ENCODE data around the gene DNAH11. TPM values are rescaled to one million over a fixed set of nuclear protein-coding genes. Genes with fewer than 3 reads are reported as not detected.

The DNAH11 gene
- total RNA-seq, 1 donor from 2014 or later = 0.03 TPM

DNA sequence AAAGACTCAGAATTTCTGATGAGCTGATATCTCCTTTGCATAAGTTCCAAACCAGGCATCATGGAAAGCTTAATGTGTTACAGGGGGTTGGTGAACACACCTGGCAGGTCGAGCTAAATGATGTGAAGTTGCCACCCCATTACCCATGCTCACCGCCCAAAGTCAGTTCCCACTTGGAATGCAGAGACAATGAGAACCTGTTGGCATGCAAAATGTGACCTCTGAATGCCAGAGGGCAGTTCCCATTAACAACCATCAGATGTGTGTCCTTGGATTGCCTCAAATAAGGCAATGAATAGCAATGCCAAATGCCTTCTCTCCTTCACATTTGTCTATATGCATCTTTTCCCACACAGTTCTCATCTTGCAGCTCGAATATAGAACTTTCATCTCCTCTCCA lies 212.1 kb downstream of the DNAH11 start:
- DNase-seq = no peak
- ATAC-seq (ENCODE audit: poor library complexity) = no peak
- intact Hi-C loops (cut with DNase I) = no loop called here

DNA sequence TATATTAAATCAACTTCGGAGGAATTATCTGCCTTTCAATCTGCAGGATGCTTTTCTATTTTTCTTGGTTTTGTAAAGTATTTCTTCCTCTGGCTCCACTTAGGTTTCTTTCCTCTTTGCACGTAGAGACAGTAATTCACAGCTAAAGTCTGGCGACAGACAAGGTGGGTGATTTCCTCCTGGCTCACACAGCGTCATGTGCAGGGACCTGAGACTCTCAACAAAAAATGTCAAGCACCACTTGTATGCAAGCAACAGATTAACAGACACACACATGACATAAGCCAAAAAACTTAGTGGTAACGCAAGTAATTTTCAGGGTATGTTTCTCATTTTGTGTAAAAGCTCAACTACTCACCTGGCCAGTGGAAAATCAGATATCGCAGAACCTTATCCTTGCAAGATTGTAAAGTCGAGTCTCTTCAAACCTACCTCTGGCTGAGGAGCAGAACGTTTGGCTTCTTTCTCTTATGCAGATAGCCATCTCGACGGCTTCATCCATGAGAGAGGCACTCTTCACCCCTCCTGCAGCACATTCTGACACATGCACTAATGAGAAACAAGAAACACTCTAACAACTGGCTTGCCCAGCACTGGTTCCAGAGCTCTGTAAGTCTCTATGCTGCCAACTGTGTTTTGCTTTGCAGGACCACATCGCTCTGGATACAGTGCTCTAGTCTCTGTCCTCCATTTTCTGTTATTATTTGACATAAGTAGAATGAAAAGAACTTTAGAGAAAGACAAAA lies 214.9 kb downstream of the DNAH11 start:
- intact Hi-C loops (cut with DNase I) = no loop called here
- no peak for DNase-seq
- no peak for ATAC-seq (ENCODE audit: poor library complexity)

DNA sequence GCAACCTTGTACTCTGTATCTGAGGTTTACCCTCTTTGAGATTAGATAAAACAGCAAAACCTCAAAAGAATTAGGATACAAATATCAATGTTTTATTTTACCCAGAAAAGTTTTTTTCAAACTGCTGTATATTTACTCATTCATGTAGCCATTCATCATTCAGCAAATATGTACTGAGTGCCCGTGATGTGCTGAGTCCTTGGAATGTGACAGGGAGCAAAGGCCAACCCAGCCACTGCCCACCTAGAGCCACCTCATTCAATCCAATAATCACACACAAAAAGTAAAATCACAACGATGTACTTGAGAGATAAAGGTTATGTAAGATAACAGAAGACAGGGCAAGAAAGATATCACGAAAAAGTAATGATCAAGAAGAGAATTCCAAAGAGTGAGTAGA lies 215.4 kb downstream of the DNAH11 start:
- intact Hi-C loops (cut with DNase I) = no loop called here
- no peak for ATAC-seq (ENCODE audit: poor library complexity)

GRCh38 chr7:21762469-21762868 lies 219.6 kb downstream of the DNAH11 start:
- intact Hi-C loops (cut with DNase I) = no loop called here
- ATAC-seq (ENCODE audit: poor library complexity) = no peak
- DNase-seq = no peak

More for the DNA sequence above, 215.4 kb downstream of the DNAH11 start:
- DNase-seq = no peak

- ATAC-seq (ENCODE audit: poor library complexity) = no peak
- intact Hi-C loops (cut with DNase I) = no loop called here
These were observed 221.0 kb downstream of the DNAH11 start for GRCh38 chr7:21763818-21764217.

DNA sequence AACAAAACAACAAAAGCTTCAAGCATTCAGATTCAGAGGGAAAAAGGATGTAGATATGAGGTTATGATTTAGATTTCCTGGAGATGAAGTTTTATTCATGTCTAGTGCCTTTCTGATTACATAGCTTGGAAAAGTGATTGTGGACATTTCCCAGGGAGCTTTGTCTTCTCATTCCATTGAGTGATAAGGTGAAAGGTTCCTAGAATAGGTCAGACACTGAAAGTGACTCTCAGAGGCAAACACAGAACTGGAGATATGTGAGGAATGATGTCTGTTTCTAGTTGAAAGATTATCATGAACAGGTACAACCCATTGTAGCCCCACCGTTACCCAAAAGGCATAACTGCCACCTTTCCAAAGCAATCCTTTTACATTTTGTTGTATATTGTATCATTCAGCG lies 223.4 kb downstream of the DNAH11 start:
- intact Hi-C loops (cut with DNase I) = no loop called here
- DNase-seq (no peak), ATAC-seq (ENCODE audit: poor library complexity) (peak; percentile 63)

More at GRCh38 chr7:21763818-21764217, 221.0 kb downstream of the DNAH11 start:
- DNase-seq = no peak

DNA sequence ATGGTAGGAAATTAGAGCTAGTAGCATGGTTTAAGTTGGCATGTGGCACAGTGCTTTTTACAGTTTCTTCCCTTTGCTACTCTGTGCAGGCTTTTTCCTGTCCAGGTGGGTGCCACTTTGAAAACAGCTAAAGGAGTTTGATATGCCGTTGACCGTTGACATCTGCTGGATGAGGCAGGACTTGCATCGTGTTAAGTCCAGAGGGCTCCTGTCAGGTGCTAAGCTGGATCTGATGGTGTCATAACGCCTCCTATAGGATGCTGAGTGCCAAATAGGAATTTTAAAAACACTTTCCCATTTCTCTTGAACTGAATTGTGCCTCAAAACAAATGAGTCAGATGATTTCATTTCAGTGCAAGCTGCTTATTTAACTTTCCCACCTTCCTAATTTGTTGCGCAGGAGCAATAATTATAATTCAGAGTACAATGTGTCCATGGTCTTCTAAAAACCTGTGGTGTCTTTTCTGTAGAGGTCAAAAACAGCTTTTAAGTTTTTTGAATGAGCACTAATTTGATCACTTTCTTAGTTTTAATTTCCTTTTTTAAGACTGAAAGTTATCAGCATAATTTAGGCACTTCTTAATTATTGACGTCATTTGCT lies 224.6 kb downstream of the DNAH11 start:
- no peak for DNase-seq
- intact Hi-C loops (cut with DNase I) = no loop called here
- ATAC-seq (ENCODE audit: poor library complexity) = peak; percentile 90

DNA sequence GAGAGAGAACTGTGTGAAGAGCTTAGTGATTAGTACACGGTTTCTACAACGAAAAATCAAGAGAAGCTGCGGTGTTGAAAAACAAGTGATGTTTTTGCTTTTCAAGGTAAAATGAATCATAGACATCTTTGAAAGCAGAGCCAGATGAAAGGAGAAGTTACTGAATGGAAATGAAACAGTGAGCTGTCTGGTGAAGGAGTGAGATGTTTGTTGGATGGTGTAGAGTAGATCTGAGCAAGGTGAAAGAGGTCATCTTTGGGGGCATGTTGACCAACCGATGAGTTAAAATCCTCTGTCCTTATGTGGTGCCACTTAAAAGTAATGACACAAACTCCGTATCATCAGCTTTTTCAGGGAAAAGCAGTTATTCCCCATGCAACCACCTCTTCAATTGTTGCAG lies 225.4 kb downstream of the DNAH11 start:
- intact Hi-C loops (cut with DNase I) = no loop called here
- ATAC-seq (ENCODE audit: poor library complexity) (no peak), DNase-seq (no peak)

DNA sequence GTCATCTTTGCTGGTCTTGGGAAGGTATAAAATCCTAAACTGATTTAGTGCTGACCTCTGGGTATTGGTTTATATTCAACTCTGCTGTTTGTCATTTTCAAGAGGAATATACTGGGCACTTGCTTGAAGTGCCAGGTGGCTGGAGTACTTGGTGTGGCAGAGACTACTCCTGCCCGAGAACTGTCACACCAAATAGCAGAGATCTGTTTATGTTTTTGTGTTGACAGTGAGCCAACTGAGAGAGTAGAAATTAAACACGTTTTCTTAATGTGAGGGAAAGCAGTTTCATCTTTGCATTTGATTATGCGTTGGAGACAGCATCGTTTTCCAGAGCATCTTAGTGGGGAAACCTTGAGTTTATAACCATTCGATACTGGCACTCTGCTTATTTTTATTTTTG lies 228.4 kb downstream of the DNAH11 start:
- DNase-seq = no peak
- no peak for ATAC-seq (ENCODE audit: poor library complexity)
- intact Hi-C loops (cut with DNase I) = no loop called here

DNA sequence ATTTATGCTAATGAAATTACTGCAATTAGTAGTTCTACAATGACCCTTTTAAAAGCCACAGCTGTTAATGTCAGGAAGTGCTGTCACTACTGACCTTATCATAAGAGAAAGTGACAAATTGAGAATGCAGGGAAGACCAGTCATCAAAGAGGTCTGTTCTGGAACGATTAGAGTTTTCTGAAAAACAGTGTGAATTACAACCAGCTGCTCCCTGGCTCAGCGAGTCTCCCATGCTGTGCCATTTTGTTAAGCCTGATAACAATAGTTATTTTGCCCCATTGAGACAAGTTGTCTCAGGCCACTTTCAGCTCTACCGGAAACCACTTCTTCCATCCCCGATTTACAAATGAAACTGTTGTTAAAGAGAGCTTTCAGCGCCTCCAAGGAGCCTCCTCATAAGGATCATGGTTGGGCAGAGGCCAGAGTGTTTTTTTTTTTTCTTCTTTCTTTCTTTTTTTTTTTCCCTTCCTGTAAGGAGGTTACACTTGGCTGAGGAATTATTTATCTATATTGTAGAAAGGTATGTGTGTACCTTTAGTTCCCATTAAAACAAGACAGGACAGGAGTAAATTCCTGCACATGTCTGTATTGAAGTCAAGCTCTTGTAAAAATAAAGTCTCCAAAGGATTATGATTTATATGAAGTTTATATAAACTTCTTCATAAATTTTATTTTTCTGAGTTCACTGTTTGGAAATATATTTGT lies 229.2 kb downstream of the DNAH11 start:
- intact Hi-C loops (cut with DNase I) = no loop called here
- ATAC-seq (ENCODE audit: poor library complexity) (no peak), DNase-seq (no peak)

DNA sequence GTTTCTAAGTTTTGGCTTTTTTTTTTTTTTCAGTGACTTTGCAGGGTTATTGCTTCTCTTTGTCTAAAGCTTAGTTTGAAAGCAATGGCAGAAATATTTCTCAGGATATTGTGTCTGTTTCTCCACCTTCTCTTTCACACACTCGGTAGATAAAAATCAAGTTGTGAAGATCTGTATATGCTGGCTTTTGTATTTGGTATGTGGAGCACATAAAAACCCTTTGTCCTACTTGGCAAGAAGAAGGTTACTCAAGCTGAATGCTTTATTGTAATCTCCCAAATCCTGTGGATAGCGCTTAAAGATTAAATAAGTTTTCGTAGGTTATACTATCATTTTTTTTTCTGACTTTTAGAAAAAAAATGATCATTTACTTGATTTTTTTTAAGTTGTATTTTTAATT lies 230.5 kb downstream of the DNAH11 start:
- intact Hi-C loops (cut with DNase I) = no loop called here
- no peak for ATAC-seq (ENCODE audit: poor library complexity)

DNA sequence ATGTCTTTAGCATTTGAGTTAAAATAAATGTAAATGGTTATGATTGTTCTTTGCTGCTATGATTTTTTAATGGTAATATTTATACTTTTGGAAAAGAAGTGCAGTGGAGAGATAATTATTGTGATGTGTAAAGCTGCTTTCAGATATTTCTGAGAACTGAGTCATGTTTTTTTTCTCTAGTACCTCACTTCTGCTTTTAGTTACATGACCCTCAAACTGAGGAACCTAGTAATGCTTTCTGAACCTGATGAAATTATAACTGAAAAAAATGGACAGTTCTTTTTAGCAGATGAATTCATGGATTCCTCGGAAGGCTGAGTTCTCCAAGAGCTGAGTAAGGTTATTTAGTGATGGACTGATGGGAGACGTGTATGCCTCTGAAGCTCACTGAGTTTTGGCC lies 235.1 kb downstream of the DNAH11 start:
- ATAC-seq (ENCODE audit: poor library complexity) = no peak
- no peak for DNase-seq
- intact Hi-C loops (cut with DNase I) = no loop called here

More for the DNA sequence above, 230.5 kb downstream of the DNAH11 start:
- DNase-seq = no peak

DNA sequence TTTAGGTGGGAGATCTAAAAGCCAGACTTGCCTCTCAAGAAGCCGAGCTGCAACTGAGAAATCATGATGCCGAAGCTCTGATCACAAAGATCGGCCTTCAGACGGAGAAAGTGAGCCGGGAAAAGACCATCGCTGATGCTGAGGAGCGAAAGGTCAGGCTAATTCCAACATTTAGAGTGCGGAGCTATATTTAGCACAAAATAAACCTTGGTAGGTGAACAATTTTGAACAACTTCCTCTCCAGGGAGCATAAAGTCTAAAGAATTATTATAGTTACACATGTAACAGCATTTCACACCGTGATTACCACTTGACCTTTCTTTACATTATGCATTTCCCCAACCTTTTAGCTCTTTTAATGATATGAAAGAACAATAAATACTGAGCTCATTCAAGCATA lies 236.1 kb downstream of the DNAH11 start:
- intact Hi-C loops (cut with DNase I) = no loop called here
- ATAC-seq (ENCODE audit: poor library complexity) = no peak
- DNase-seq = no peak

DNA sequence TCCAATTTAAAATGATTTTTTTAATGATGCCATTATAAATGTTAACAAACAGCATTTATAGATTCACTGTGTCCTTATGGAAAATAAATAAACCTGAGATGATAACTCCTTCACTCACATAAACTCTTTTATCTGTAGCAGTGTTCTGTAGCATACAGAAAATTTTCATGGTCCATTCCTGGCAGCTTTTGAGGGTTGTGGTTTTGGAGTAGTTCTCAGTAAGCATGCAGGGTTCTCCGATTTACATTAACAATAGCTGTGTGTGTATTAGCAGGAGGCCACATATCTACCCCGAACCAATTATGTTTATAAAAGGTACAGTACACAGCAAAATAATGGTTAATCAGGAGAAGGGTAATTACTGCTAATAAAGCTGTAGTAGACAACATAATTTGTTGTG lies 240.2 kb downstream of the DNAH11 start:
- intact Hi-C loops (cut with DNase I) = no loop called here

DNA sequence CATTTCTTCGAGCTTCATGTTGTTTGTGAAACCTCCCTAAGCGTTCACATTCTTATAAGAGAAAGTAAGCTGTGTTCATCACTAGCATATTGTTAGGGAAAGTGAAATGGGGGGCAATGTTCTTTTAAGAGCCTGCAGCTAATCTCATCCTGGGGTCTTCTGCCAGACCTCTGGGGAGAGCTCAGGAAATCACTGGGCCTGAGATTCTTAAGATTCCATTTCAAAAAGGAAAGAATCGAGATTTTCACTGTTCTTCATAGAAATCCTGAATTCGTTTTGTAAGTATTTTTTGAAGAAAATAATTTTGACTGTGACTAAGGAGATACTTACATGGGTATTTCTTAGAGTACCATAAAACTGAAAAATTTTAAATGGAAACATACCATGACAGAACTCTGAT lies 242.2 kb downstream of the DNAH11 start:
- ATAC-seq (ENCODE audit: poor library complexity) = no peak
- no peak for DNase-seq
- intact Hi-C loops (cut with DNase I) = no loop called here

More for the DNA sequence above, 240.2 kb downstream of the DNAH11 start:
- ATAC-seq (ENCODE audit: poor library complexity) = no peak
- DNase-seq = no peak

- ATAC-seq (ENCODE audit: poor library complexity) (no peak), DNase-seq (no peak)
- intact Hi-C loops (cut with DNase I) = no loop called here
These were observed 263.0 kb downstream of the DNAH11 start for GRCh38 chr7:21805791-21806190.

DNA sequence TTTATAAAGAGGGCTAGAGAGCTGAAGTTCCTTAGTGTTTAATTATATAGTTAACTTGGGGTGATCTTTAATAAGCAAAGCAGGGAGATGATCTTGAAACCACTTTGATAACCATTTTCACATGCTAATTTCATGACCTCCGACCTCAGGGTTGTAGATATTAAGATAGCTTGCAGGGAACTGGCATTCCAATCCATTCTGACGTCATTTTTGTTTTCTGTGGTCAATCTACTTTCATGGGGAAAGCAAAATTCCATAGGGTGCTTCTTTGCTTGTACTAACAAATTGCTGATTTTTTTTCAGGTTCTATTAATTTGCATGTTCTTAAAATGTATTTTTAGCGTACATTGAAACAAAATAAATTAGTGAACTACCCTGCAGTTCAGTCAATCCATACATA lies 263.5 kb downstream of the DNAH11 start:
- DNase-seq = no peak
- ATAC-seq (ENCODE audit: poor library complexity) = no peak
- intact Hi-C loops (cut with DNase I) = no loop called here

- ATAC-seq (ENCODE audit: poor library complexity) (no peak), DNase-seq (no peak)
- intact Hi-C loops (cut with DNase I) = no loop called here
These were observed 276.2 kb downstream of the DNAH11 start for GRCh38 chr7:21819048-21819447.

- ATAC-seq (ENCODE audit: poor library complexity) = no peak
- intact Hi-C loops (cut with DNase I) = no loop called here
- no peak for DNase-seq
These were observed 286.0 kb downstream of the DNAH11 start for GRCh38 chr7:21828841-21829240.

DNA sequence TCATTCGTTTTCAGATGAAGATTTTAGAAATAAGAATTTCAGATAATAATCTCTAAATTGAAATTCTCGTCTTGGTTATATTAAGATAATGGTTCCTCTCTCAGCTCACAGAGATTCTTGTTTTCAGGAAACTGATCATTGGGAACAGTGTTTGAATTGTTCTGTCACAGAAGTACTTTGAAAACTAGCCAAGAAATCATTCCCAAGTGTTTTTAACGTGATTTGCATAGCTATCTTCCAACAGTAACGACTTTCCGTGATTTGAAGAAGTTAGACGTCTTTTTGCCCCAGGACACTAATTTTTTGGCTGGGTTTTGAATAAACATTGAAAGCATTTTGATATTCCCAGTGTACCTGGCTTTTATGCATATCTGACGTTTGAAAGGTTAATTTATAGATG lies 286.9 kb downstream of the DNAH11 start:
- intact Hi-C loops (cut with DNase I) = no loop called here
- no peak for DNase-seq
- no peak for ATAC-seq (ENCODE audit: poor library complexity)

Data from Right ventricle myocardium superior (tissue), 1 donor.